Measurements from ENCODE around the gene DSCAML1. TPM values are rescaled to one million over a fixed set of nuclear protein-coding genes. Genes with fewer than 3 reads are reported as not detected.

Gene DSCAML1
- total RNA-seq, 1 donor from 2014 or later = 4.0 TPM

GRCh38 chr11:117462183-117462863 is 334.7 kb downstream of the DSCAML1 start:
- TF ChIP-seq CTCF (conservative IDR thresholded peaks at IDR 0.05; ENCODE audit: low read depth, low read length) = no peak
- DNase-seq (ENCODE audit: low read depth) = no peak
- no peak overlapping the region for H3K4me3 ChIP-seq (ENCODE audit: low read depth, low read length)

- no peak for TF ChIP-seq CTCF (conservative IDR thresholded peaks at IDR 0.05; ENCODE audit: low read depth, low read length)
- DNase-seq (ENCODE audit: low read depth) = no peak
- no peak overlapping the region for H3K4me3 ChIP-seq (ENCODE audit: low read depth, low read length)
Observed at GRCh38 chr11:117461396-117462182, 335.4 kb downstream of the DSCAML1 start.

GRCh38 chr11:117459979-117460300 is 337.1 kb downstream of the DSCAML1 start:
- no peak overlapping the region for H3K4me3 ChIP-seq (ENCODE audit: low read depth, low read length)
- no peak for TF ChIP-seq CTCF (conservative IDR thresholded peaks at IDR 0.05; ENCODE audit: low read depth, low read length)
- no peak for DNase-seq (ENCODE audit: low read depth)

- no peak for DNase-seq (ENCODE audit: low read depth)
- H3K4me3 ChIP-seq (ENCODE audit: low read depth, low read length) = no peak overlapping the region
- no peak for TF ChIP-seq CTCF (conservative IDR thresholded peaks at IDR 0.05; ENCODE audit: low read depth, low read length)
Observed at GRCh38 chr11:117459123-117459978, 337.7 kb downstream of the DSCAML1 start.

- DNase-seq (ENCODE audit: low read depth) = no peak
- no peak overlapping the region for H3K4me3 ChIP-seq (ENCODE audit: low read depth, low read length)
- TF ChIP-seq CTCF (conservative IDR thresholded peaks at IDR 0.05; ENCODE audit: low read depth, low read length) = no peak
Observed at GRCh38 chr11:117458275-117459122, 338.5 kb downstream of the DSCAML1 start.

GRCh38 chr11:117457835-117458234 is 339.2 kb downstream of the DSCAML1 start:
- no peak overlapping the region for H3K4me3 ChIP-seq (ENCODE audit: low read depth, low read length)
- DNase-seq (ENCODE audit: low read depth) = no peak
- TF ChIP-seq CTCF (conservative IDR thresholded peaks at IDR 0.05; ENCODE audit: low read depth, low read length) = no peak
